ENCODE results near the gene CCSER1.

CCSER1 gene

GRCh38 chr4:90198086-90198847 lies 71.1 kb downstream of the CCSER1 start:
- no peak for DNase-seq (ENCODE audit: low read depth in 2 of 2)

- no peak for DNase-seq (ENCODE audit: low read depth in 2 of 2)
Observed at GRCh38 chr4:90207887-90208454, 80.8 kb downstream of the CCSER1 start.

DNA sequence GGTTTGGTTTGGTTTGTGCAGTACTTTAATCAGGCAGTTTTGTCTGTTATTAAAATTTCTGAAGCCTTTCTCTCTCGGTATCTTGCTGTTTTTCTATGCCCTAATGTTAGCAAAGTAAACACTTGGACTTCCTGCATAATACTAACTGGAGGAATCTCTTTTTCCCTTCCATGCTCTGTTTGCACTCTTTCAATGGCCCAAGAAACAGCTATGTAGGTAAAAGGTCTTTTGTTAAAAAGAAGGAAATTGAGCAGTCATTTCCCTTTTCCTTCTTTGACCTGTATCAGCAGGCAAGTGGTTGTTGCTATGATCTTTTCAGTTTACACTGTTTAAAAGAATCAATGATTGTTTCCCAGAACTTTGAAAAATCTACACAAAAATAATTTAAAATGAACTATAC lies 82.7 kb downstream of the CCSER1 start:
- DNase-seq (ENCODE audit: low read depth in 2 of 2) = no peak

GRCh38 chr4:90211174-90211573 lies 84.0 kb downstream of the CCSER1 start:
- DNase-seq (ENCODE audit: low read depth in 2 of 2) = no peak

GRCh38 chr4:90215286-90215685 lies 88.1 kb downstream of the CCSER1 start:
- no peak for DNase-seq (ENCODE audit: low read depth in 2 of 2)

- no peak for DNase-seq (ENCODE audit: low read depth in 2 of 2)
Observed at GRCh38 chr4:90219822-90220221, 92.6 kb downstream of the CCSER1 start.

- no peak for DNase-seq (ENCODE audit: low read depth in 2 of 2)
Observed at GRCh38 chr4:90220459-90220858, 93.3 kb downstream of the CCSER1 start.

DNA sequence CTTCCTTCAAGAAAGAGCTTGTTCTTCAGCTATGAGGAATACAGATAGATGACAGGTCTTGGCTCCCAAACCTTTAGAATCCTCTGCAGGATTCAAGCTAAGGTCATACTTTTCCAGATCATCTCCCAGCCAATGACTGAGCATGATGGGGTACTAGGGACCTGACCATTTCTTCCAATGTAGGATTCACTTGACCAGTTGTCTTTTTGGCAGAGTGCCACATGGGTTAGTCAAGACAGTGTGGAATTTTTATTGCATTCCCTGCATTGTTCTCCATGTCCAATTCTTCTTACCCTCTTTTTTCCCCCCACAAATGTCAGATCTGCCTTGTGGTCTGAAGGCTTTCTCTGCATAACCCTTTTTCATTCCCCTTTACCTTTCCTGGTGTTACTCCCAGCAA lies 99.5 kb downstream of the CCSER1 start:
- DNase-seq (ENCODE audit: low read depth in 2 of 2) = no peak

- no peak for DNase-seq (ENCODE audit: low read depth in 2 of 2)
Observed at GRCh38 chr4:90227177-90227576, 100.0 kb downstream of the CCSER1 start.

- DNase-seq (ENCODE audit: low read depth in 2 of 2) = no peak
Observed at GRCh38 chr4:90234916-90235547, 107.8 kb downstream of the CCSER1 start.

DNA sequence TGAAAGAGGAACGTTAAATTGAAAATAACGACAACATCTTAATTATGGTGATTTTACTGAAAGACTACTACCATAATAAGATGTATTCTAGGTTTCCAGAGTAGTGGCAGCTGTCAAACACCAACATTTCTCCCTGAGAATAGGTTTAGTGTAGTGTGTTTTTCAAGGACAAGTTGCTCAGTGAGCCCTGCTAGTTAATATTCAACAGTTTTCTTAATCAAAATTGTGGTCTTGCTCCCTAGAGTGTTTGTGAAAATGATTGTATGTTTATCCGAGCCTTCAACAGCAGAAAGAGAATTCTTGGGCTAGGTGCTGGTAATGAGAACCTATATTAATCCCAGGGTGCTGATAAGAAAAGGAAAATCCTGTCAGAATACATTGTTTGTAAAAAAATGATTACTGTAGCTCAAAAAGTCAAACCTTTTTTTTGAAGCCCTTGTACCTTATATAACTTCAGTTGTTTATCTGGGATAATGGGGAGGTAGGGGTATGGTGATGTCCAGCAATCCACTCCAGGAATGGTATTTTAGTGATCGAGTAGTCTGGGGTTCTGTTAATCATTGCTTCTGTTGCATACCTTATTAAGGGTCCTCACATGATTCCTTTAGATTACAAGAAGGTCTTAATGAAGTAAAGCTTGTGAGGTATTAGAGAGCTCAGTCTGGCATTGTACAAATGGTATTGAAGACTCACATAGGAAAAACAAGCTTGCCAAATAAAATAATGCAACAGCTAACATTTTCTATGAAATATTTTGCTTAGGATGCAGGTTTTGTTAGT lies 110.7 kb downstream of the CCSER1 start:
- DNase-seq (ENCODE audit: low read depth in 2 of 2) = no peak

GRCh38 chr4:90240333-90240732 lies 113.1 kb downstream of the CCSER1 start:
- DNase-seq (ENCODE audit: low read depth in 2 of 2) = no peak

DNA sequence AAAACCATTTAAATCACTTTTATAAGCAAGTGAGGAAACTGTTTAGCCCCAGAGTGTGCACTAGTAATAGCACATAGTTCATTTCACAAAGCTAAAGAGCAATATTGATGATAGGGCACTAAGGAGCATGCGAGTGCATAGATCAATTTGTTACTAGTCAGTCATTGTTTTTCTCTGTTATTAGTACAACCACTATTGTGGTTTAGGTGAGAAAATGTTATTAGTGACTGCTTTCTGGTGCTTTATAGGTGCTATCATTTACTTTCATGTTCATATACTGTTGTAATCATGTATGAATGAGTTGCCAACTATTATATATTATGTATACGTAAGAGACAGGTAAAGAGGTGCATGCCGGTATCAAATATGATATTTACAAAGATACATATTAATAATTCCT lies 113.8 kb downstream of the CCSER1 start:
- no peak for DNase-seq (ENCODE audit: low read depth in 2 of 2)

GRCh38 chr4:90245837-90246236 lies 118.6 kb downstream of the CCSER1 start:
- DNase-seq (ENCODE audit: low read depth in 2 of 2) = no peak

DNA sequence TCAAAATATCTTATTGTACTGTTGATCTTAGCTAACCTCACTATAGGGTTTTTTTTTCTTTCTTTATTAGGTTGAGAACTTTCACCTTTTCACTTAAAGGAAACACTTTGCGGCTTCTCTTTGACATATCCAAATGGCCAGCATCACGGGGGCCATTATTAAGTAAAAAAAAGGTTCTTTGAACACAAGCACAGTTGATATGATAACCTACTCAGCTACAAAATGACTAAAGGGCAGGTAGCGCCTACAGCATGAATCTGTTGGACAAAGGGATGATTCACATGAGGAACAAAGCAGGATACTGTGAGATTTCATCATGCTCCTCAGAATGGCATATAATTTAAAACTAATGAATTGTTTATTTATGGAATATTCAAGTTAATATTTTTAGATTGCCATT lies 119.6 kb downstream of the CCSER1 start:
- no peak for DNase-seq (ENCODE audit: low read depth in 2 of 2)

- DNase-seq (ENCODE audit: low read depth in 2 of 2) = no peak
Observed at GRCh38 chr4:90254357-90254756, 127.2 kb downstream of the CCSER1 start.

DNA sequence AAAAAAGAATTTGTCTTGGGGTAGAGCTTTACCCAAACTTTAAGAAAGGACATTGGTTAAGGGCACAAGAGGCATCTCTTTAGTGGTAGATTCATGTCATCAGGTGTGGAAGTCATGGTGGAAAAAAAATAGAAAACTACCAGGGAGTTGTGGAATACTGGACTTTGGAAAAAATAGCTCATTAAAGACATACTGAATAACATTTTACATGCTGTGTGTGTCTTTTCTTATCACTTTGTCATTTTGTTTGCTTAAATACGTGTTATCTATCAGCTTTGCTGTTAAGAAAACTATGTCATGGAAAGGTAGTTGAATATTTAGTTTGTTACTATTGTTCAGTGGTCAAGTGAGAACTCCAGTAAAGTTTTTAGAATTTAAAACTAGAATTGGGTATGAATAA lies 147.0 kb downstream of the CCSER1 start:
- DNase-seq (ENCODE audit: low read depth in 2 of 2) = no peak

GRCh38 chr4:90280954-90281353 lies 153.8 kb downstream of the CCSER1 start:
- no peak for DNase-seq (ENCODE audit: low read depth in 2 of 2)

- no peak for DNase-seq (ENCODE audit: low read depth in 2 of 2)
Observed at GRCh38 chr4:90281541-90282355, 154.6 kb downstream of the CCSER1 start.

DNA sequence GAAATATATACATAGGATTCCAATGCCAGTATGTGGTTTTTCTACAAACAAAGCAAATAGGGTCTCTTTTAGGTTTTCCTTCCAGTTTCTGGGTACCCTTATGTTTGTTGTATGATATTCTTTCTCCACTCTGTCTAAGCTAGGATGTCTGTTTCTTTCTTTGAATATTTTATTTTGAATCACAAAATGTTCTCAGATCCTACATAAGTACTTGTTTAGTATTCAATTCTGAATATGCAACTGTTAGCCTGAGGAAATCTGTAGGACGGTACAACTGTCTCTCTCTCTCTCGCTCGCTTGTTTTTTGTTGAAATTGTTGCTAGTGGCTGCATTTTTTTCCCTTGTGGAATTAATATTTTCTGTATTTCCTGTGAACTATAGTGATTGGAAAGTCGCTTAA lies 163.2 kb downstream of the CCSER1 start:
- DNase-seq (ENCODE audit: low read depth in 2 of 2) = no peak

GRCh38 chr4:90292438-90292837 lies 165.2 kb downstream of the CCSER1 start:
- no peak for DNase-seq (ENCODE audit: low read depth in 2 of 2)

- DNase-seq (ENCODE audit: low read depth in 2 of 2) = no peak
Observed at GRCh38 chr4:90293320-90293719, 166.1 kb downstream of the CCSER1 start.
